WTC11 (cell line): ENCODE data around the gene NSF. TPM values are rescaled to one million over a fixed set of nuclear protein-coding genes. Genes with fewer than 3 reads are reported as not detected.

Experiments used
- ATAC-seq: fragments of 200-7000 bp; cut with Tn5 transposase; 2 replicates; pipeline ENCODE4 v1.10.0; 2021; ENCODE audit warnings: mild to moderate bottlenecking, moderate library complexity
- CTCF ChIA-PET: fragments of 300-600 bp; sonication (Branson Sonifier 250); formaldehyde crosslinking; loops from one replicate; lab custom pipeline; 2021; ENCODE audit warnings: antibody characterized with exemption; lab: Charles Lee
- POLR2A ChIA-PET: fragments of 350-600 bp; sonication (Branson Sonifier 250); formaldehyde crosslinking; loops from one replicate; lab custom pipeline; 2021; ENCODE audit warnings: antibody characterized with exemption; lab: Charles Lee
- DNase-seq: peaks from one replicate; pipeline ENCODE4 v3.0.0; 2021; ENCODE audit warnings: low spot score
- H3K27ac Mint-ChIP-seq: 2 replicates; pipeline ENCODE4 v1.8.0; 2021; ENCODE audit warnings: mixed read lengths
- H3K27me3 Mint-ChIP-seq: 2 replicates; pipeline ENCODE4 v1.8.0; 2021; ENCODE audit warnings: low read depth, mild to moderate bottlenecking, moderate library complexity, mixed read lengths
- H3K36me3 Mint-ChIP-seq: 2 replicates; pipeline ENCODE4 v1.8.0; 2021; ENCODE audit warnings: mixed read lengths
- H3K4me1 Mint-ChIP-seq: 2 replicates; pipeline ENCODE4 v1.8.0; 2022; ENCODE audit warnings: mixed read lengths
- H3K4me3 Mint-ChIP-seq: 2 replicates; pipeline ENCODE4 v1.8.0; 2021; ENCODE audit warnings: mild to moderate bottlenecking, moderate library complexity, mixed read lengths
- H3K9me3 Mint-ChIP-seq: 2 replicates; pipeline ENCODE4 v1.8.0; 2021; ENCODE audit warnings: mixed read lengths
- AFF4 ChIP-seq: sonication (generic); formaldehyde crosslinking; IDR thresholded peaks from 2 replicates; pipeline ENCODE4 v1.8.1; 2023; ENCODE audit warnings: mild to moderate bottlenecking, missing genetic modification reagents, borderline replicate concordance
- CREB1 ChIP-seq: sonication (generic); formaldehyde crosslinking; IDR thresholded peaks from 2 replicates; pipeline ENCODE4 v1.8.0; 2023; ENCODE audit warnings: mild to moderate bottlenecking, missing genetic modification reagents
- ETV6 ChIP-seq: sonication (generic); formaldehyde crosslinking; IDR thresholded peaks from 2 replicates; pipeline ENCODE4 v1.8.1; 2022; ENCODE audit warnings: mild to moderate bottlenecking, missing genetic modification reagents
- FOXP4 ChIP-seq: sonication (generic); formaldehyde crosslinking; IDR thresholded peaks from 2 replicates; pipeline ENCODE4 v1.8.0; 2022; ENCODE audit warnings: mild to moderate bottlenecking, missing genetic modification reagents
- GABPB1 ChIP-seq: sonication (generic); formaldehyde crosslinking; IDR thresholded peaks from 2 replicates; pipeline ENCODE4 v1.8.1; 2023; ENCODE audit warnings: mild to moderate bottlenecking, missing genetic modification reagents
- GRHL2 ChIP-seq: fragments of 250-450 bp; sonication (Bioruptor Pico); IDR thresholded peaks from 2 replicates; pipeline ENCODE4 v1.8.0; 2022; ENCODE audit warnings: mild to moderate bottlenecking, moderate library complexity; ENCODE audit not compliant: insufficient replicate concordance, severe bottlenecking
- GTF2I ChIP-seq: fragments of 250-450 bp; sonication (Bioruptor Pico); conservative IDR thresholded peaks from 2 replicates; pipeline ENCODE4 v1.4.0; 2021; ENCODE audit warnings: mild to moderate bottlenecking
- KAT7 ChIP-seq: sonication (generic); formaldehyde crosslinking; IDR thresholded peaks from 2 replicates; pipeline ENCODE4 v1.8.1; 2023; ENCODE audit warnings: missing genetic modification reagents, mild to moderate bottlenecking, borderline replicate concordance
- NFE2L1 ChIP-seq: sonication (generic); formaldehyde crosslinking; IDR thresholded peaks from 2 replicates; pipeline ENCODE4 v1.8.1; 2023; ENCODE audit warnings: missing genetic modification reagents
- NR1H2 ChIP-seq: sonication (generic); formaldehyde crosslinking; IDR thresholded peaks from 2 replicates; pipeline ENCODE4 v1.9.0; 2021; ENCODE audit warnings: mild to moderate bottlenecking, moderate library complexity, missing genetic modification reagents
- ZNF232 ChIP-seq: sonication (generic); formaldehyde crosslinking; IDR thresholded peaks from 2 replicates; pipeline ENCODE4 v1.8.0; 2022; ENCODE audit warnings: mild to moderate bottlenecking, missing genetic modification reagents
- ZNF416 ChIP-seq: fragments of 250-450 bp; sonication (Bioruptor Pico); IDR thresholded peaks from 2 replicates; pipeline ENCODE4 v1.9.0; 2021; ENCODE audit warnings: mild to moderate bottlenecking, inconsistent platforms
- total RNA-seq: library from RNA; stranded (reverse); gene quantifications from 3 replicates; pipeline ENCODE4 v1.2.3, GENCODE V29; 2021
- TF ChIP-seq, protein P1 (sequence below): sonication (generic); formaldehyde crosslinking; IDR thresholded peaks from 2 replicates; pipeline ENCODE4 v1.8.0; 2022; ENCODE audit warnings: missing genetic modification reagents
- TF ChIP-seq, protein P2 (sequence below): fragments of 250-450 bp; sonication (Bioruptor Pico); IDR thresholded peaks from 2 replicates; pipeline ENCODE4 v1.8.0; 2021; ENCODE audit warnings: mild to moderate bottlenecking

NSF gene
- total RNA-seq, 1 experiment from 2014 or later = 23.0 TPM

DNA sequence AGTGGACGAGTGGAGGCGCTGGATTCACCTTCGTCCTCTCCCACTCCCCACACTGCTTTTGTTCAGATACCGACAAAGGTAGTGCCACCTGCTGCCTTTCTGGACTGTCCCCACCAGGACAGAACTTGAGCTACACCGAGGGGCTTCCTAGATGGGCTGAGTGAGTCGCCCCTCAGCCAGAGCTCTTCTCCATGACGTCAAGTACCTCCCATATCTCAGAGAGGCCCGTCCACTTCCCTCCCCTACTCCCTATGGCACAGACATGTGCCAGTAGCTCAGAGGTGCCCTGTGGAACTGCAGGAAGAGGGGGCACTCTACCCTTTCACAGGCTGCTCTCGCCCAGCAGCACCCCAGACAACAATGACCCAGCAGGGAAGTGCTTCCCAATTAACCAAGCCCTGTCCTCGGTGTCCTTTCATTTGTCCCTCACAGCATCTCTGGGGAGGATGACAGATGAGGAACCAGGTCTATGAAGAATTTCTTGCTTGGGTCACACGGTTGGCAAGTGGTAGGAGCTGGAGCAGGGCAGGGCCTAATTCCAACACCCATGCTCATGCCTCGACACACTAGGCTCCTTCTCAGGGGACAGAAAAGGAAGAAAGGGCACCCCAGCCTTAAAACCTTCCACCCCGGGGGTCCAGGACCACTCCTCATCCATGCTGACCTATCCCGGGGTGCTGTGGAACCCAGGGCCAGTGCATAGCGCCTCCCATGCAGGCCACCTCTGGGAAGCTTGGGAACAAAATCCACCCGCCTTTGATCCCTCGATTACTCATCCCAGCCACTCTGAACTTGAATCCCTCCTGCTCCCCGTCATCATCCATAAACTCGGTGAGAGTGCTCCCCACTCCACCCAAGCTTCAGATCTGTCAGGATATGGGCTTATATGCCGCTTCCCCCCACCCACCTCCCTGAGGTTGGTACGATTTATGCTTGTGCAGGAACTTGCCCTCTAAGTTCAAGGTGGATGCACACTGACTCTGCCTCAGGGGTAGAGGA, 176.3 kb downstream of the NSF start:
- Mint-ChIP-seq H3K4me1 (peaks cover 33% of the 10 kb centered on the region), H3K9me3 (no peaks in the 10 kb centered on the region), H3K4me3 (no peak overlapping the region), H3K36me3 (peaks cover 22% of the 10 kb centered on the region; the same call in 1 of the 2 replicates), H3K27me3 (peaks cover 41% of the 10 kb centered on the region), H3K27ac (no peak overlapping the region)
- ATAC-seq = no peak
- no peak for DNase-seq
- TF ChIP-seq NFE2L1 (CRISPR knock-in tag) (no peak), KAT7 (CRISPR knock-in tag) (no peak), FOXP4 (CRISPR knock-in tag) (no peak), GABPB1 (CRISPR knock-in tag) (no peak), GRHL2 (CRISPR knock-in tag) (no peak), ETV6 (no peak), NR1H2 (CRISPR knock-in tag) (no peak), ZNF232 (CRISPR knock-in tag) (no peak), CREB1 (no peak), GTF2I (CRISPR knock-in tag) (no peak), AFF4 (CRISPR knock-in tag) (no peak), ZNF416 (CRISPR knock-in tag) (no peak)
- TF ChIP-seq, protein P1, sequence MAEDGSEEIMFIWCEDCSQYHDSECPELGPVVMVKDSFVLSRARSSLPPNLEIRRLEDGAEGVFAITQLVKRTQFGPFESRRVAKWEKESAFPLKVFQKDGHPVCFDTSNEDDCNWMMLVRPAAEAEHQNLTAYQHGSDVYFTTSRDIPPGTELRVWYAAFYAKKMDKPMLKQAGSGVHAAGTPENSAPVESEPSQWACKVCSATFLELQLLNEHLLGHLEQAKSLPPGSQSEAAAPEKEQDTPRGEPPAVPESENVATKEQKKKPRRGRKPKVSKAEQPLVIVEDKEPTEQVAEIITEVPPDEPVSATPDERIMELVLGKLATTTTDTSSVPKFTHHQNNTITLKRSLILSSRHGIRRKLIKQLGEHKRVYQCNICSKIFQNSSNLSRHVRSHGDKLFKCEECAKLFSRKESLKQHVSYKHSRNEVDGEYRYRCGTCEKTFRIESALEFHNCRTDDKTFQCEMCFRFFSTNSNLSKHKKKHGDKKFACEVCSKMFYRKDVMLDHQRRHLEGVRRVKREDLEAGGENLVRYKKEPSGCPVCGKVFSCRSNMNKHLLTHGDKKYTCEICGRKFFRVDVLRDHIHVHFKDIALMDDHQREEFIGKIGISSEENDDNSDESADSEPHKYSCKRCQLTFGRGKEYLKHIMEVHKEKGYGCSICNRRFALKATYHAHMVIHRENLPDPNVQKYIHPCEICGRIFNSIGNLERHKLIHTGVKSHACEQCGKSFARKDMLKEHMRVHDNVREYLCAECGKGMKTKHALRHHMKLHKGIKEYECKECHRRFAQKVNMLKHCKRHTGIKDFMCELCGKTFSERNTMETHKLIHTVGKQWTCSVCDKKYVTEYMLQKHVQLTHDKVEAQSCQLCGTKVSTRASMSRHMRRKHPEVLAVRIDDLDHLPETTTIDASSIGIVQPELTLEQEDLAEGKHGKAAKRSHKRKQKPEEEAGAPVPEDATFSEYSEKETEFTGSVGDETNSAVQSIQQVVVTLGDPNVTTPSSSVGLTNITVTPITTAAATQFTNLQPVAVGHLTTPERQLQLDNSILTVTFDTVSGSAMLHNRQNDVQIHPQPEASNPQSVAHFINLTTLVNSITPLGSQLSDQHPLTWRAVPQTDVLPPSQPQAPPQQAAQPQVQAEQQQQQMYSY (CRISPR knock-in tag) = no peak
- TF ChIP-seq, protein P2, sequence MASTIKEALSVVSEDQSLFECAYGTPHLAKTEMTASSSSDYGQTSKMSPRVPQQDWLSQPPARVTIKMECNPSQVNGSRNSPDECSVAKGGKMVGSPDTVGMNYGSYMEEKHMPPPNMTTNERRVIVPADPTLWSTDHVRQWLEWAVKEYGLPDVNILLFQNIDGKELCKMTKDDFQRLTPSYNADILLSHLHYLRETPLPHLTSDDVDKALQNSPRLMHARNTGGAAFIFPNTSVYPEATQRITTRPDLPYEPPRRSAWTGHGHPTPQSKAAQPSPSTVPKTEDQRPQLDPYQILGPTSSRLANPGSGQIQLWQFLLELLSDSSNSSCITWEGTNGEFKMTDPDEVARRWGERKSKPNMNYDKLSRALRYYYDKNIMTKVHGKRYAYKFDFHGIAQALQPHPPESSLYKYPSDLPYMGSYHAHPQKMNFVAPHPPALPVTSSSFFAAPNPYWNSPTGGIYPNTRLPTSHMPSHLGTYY (CRISPR knock-in tag) = no peak
- ChIA-PET POLR2A (no interaction called here), CTCF (interaction anchor here (1.5 kb wide), 1 partner anchor 55 kb away, joined by 4 read pairs; no protein-coding TSS in a partner anchor)
